ENCODE measurements around the gene SURF1. TPM values are rescaled to one million over a fixed set of nuclear protein-coding genes. Genes with fewer than 3 reads are reported as not detected.

The SURF1 gene
- total and polyA plus RNA-seq, 10 of the 15 experiments (the other 5 are each of a cell fraction or from before 2014, with no cell fraction given) = 17.9 to 46.4 (median 29.6) TPM

DNA sequence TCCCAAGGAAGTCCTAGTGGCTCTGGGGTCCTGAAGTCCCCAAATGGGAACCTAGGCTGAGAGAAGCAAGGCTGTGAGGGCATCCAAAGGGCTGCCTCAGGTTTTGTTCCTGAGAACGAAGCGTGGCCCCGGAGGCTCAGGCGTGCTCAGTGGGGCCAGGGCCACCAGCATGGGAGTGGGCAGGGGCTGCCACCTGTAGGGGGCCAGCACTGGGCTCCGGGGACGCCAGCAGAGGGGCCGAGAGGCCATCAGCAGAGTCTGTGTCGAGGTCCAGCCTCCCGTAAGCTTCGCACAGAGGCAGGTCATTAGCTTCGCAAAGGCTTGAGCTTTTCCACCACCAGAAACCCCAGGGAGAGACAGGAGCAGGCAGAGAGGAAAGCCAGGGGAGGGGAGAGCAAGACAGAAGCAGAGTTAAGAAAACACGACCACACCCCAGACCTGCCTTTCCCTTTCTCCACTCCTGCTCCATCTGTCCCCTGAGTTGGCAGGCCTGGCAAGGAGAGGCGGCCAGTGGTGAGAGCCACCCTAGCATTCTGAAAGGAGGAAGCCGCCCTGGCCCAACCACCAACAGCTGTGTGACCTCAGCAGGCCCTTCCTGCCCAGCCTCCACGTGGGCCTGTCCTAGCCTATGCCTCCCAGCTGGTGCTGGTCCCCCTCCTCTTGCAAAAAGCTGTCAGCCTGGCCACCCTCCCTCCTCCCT lies 14.8 kb downstream of the SURF1 start:
- Histone ChIP-seq H3K27me3 (replicated peaks in 1 of 2; ENCODE audit: control insufficient read depth in 2 of 2, insufficient read depth in 2 of 2, low read length in 1 of 2) (no peaks in the 10 kb centered on the region), H3K4me3 (no peak overlapping the region), H3K27ac (ENCODE audit: control insufficient read depth, insufficient read depth) (no peak overlapping the region), H3K36me3 (ENCODE audit: control insufficient read depth in 2 of 2, insufficient read depth in 2 of 2, low read length in 1 of 2) (peaks cover 10 to 23% of the 10 kb centered on the region in 2 experiments), H3K79me2 (ENCODE audit: control insufficient read depth, insufficient read depth, low read length) (peaks cover 8% of the 10 kb centered on the region), H3K4me1 (ENCODE audit: control insufficient read depth, insufficient read depth, low read length) (peaks cover 19% of the 10 kb centered on the region), H3K9me3 (replicated peaks; ENCODE audit: control insufficient read depth, insufficient read depth, low read length) (no peaks in the 10 kb centered on the region), H2AFZ (ENCODE audit: control insufficient read depth, low read depth, low read length) (no peak overlapping the region), H3K9ac (ENCODE audit: control insufficient read depth, insufficient read depth, low read length) (no peak overlapping the region), H3K4me2 (ENCODE audit: control insufficient read depth, insufficient read depth) (no peak overlapping the region), H4K20me1 (ENCODE audit: control insufficient read depth, insufficient read depth) (no peaks in the 10 kb centered on the region)
- no peak for FAIRE-seq
- RAD21 ChIA-PET (ENCODE audit: unreplicated experiment) = no interaction called here
- SMC1A ChIA-PET (ENCODE audit: uncharacterized antibody, unreplicated experiment) = no interaction called here
- ATAC-seq = peak; percentile 48
- BruUV-seq (replicated peaks) = no TSS peak
- in situ Hi-C loops (cut with MboI) (no loop called here), intact Hi-C loops (cut with micrococcal nuclease; ENCODE audit: unreplicated experiment) (no loop called here)
- 82% methylated on average over 15 of the region's 15 CpGs for WGBS (ENCODE audit: insufficient coverage, insufficient replicate concordance, low lambda C conversion rate, missing lambda C conversion rate)
- CTCF ChIA-PET = interaction anchor here (0.6 to 1.6 kb wide), 3 partner anchors 31 to 136 kb away, joined by 3 to 4 read pairs (median 3); no protein-coding TSS in a partner anchor
- DNase-seq (ENCODE audit: low read depth, low spot score) = no peak
- POLR2A ChIA-PET = interaction anchor here (0.8 to 1.0 kb wide), 3 partner anchors 12 to 37 kb away, joined by 3 read pairs; no protein-coding TSS in a partner anchor
- TF ChIP-seq RCOR1 (conservative IDR thresholded peaks at IDR 0.05; ENCODE audit: low read depth, low read length) (no peak), ZNF384 (IDR thresholded peaks at IDR 0.05; ENCODE audit: borderline replicate concordance, low read depth, low read length) (no peak), CHD4 (IDR thresholded peaks at IDR 0.05) (no peak), CBX5 (IDR thresholded peaks at IDR 0.05; ENCODE audit: low read depth) (no peak), NR2C1 (IDR thresholded peaks at IDR 0.05) (no peak), ZSCAN29 (IDR thresholded peaks at IDR 0.05) (no peak), HDAC6 (IDR thresholded peaks at IDR 0.05; ENCODE audit: unreplicated experiment) (no peak), POLR2AphosphoS2 (IDR thresholded peaks at IDR 0.05; ENCODE audit: low read depth, low read length) (no peak), NRF1 (conservative IDR thresholded peaks at IDR 0.05; ENCODE audit: low read depth, low read length) (no peak), IRF3 (IDR thresholded peaks at IDR 0.05) (no peak), SMAD5 (IDR thresholded peaks at IDR 0.05; ENCODE audit: low read depth) (no peak), SUPT20H (IDR thresholded peaks at IDR 0.05; ENCODE audit: borderline replicate concordance, control insufficient read depth, low read depth, low read length) (no peak), ZNF207 (IDR thresholded peaks at IDR 0.05; ENCODE audit: borderline replicate concordance) (no peak), MTA3 (IDR thresholded peaks at IDR 0.05; ENCODE audit: borderline replicate concordance, low read length) (no peak), NBN (IDR thresholded peaks at IDR 0.05) (no peak), KAT2A (conservative IDR thresholded peaks at IDR 0.05; ENCODE audit: control insufficient read depth, low read depth, low read length) (no peak)
- TF ChIP-seq, protein P1, sequence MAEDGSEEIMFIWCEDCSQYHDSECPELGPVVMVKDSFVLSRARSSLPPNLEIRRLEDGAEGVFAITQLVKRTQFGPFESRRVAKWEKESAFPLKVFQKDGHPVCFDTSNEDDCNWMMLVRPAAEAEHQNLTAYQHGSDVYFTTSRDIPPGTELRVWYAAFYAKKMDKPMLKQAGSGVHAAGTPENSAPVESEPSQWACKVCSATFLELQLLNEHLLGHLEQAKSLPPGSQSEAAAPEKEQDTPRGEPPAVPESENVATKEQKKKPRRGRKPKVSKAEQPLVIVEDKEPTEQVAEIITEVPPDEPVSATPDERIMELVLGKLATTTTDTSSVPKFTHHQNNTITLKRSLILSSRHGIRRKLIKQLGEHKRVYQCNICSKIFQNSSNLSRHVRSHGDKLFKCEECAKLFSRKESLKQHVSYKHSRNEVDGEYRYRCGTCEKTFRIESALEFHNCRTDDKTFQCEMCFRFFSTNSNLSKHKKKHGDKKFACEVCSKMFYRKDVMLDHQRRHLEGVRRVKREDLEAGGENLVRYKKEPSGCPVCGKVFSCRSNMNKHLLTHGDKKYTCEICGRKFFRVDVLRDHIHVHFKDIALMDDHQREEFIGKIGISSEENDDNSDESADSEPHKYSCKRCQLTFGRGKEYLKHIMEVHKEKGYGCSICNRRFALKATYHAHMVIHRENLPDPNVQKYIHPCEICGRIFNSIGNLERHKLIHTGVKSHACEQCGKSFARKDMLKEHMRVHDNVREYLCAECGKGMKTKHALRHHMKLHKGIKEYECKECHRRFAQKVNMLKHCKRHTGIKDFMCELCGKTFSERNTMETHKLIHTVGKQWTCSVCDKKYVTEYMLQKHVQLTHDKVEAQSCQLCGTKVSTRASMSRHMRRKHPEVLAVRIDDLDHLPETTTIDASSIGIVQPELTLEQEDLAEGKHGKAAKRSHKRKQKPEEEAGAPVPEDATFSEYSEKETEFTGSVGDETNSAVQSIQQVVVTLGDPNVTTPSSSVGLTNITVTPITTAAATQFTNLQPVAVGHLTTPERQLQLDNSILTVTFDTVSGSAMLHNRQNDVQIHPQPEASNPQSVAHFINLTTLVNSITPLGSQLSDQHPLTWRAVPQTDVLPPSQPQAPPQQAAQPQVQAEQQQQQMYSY (CRISPR knock-in tag; IDR thresholded peaks at IDR 0.05) = no peak
- TF ChIP-seq, protein P2, sequence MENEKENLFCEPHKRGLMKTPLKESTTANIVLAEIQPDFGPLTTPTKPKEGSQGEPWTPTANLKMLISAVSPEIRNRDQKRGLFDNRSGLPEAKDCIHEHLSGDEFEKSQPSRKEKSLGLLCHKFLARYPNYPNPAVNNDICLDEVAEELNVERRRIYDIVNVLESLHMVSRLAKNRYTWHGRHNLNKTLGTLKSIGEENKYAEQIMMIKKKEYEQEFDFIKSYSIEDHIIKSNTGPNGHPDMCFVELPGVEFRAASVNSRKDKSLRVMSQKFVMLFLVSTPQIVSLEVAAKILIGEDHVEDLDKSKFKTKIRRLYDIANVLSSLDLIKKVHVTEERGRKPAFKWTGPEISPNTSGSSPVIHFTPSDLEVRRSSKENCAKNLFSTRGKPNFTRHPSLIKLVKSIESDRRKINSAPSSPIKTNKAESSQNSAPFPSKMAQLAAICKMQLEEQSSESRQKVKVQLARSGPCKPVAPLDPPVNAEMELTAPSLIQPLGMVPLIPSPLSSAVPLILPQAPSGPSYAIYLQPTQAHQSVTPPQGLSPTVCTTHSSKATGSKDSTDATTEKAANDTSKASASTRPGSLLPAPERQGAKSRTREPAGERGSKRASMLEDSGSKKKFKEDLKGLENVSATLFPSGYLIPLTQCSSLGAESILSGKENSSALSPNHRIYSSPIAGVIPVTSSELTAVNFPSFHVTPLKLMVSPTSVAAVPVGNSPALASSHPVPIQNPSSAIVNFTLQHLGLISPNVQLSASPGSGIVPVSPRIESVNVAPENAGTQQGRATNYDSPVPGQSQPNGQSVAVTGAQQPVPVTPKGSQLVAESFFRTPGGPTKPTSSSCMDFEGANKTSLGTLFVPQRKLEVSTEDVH (IDR thresholded peaks at IDR 0.05; ENCODE audit: low read depth, partially characterized antibody) = no peak
